ENCODE results near the gene PHIP. TPM values are rescaled to one million over a fixed set of nuclear protein-coding genes. Genes with fewer than 3 reads are reported as not detected.
A peak's percentile ranks its signal among the peaks of the same experiment; 100 is the strongest.

Gene PHIP
- total RNA-seq, 6 experiments from 2014 or later: 15.7 to 18.7 (median 17.6) TPM

- no peak for TF ChIP-seq CTCF (IDR thresholded peaks at IDR 0.05)
- no peak overlapping the region for H3K4me3 Mint-ChIP-seq
- no peak for DNase-seq
- H3K9me3 Mint-ChIP-seq: peaks cover 6% of the 10 kb centered on the region
- H3K4me1 Mint-ChIP-seq (ENCODE audit: low read depth): no peaks in the 10 kb centered on the region
- H3K27ac Mint-ChIP-seq: no peak overlapping the region
- H3K27me3 Mint-ChIP-seq (ENCODE audit: insufficient read depth): peaks cover 1% of the 10 kb centered on the region; the same call in 1 of the 2 replicates
- H3K36me3 Mint-ChIP-seq (ENCODE audit: low read depth): peaks cover 55% of the 10 kb centered on the region
Observed at GRCh38 chr6:78954740-78955139, 123.3 kb downstream of the PHIP start.

DNA sequence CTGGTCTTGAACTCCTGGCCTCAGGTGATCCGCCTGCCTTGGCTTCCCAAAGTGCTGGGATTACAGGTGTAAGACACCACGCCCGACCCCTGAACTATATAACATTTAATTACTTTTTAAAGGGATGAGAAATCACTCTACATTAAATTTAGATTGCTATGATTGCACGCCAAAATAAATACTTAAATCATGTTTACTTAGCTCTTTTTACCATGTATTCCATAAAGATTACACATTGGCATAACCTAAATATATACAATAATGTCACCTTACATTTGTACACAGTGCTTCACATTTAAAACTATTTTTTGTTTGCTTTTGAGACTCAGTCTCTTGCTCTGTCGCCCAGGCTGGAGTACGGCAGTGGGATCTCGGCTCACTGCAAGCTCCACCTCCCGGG, 124.3 kb downstream of the PHIP start:
- DNase-seq: no peak
- Mint-ChIP-seq H3K4me3 (no peak overlapping the region), H3K9me3 (peaks cover 16% of the 10 kb centered on the region), H3K4me1 (ENCODE audit: low read depth) (no peaks in the 10 kb centered on the region), H3K27me3 (ENCODE audit: insufficient read depth) (peaks cover 2% of the 10 kb centered on the region; the same call in 1 of the 2 replicates), H3K27ac (no peak overlapping the region), H3K36me3 (ENCODE audit: low read depth) (peaks cover 64% of the 10 kb centered on the region)
- TF ChIP-seq CTCF (IDR thresholded peaks at IDR 0.05): no peak

- Mint-ChIP-seq H3K4me1 (ENCODE audit: low read depth) (peaks cover 10% of the 10 kb centered on the region), H3K36me3 (ENCODE audit: low read depth) (peaks cover 78% of the 10 kb centered on the region), H3K27ac (no peak overlapping the region), H3K27me3 (ENCODE audit: insufficient read depth) (peaks cover 6% of the 10 kb centered on the region; the same call in 1 of the 2 replicates), H3K9me3 (peaks cover 23% of the 10 kb centered on the region), H3K4me3 (no peak overlapping the region)
- no peak for TF ChIP-seq CTCF (IDR thresholded peaks at IDR 0.05)
- no peak for DNase-seq
Observed at GRCh38 chr6:78952362-78952761, 125.7 kb downstream of the PHIP start.

- H3K9me3 Mint-ChIP-seq: peaks cover 23% of the 10 kb centered on the region
- H3K4me3 Mint-ChIP-seq: no peak overlapping the region
- no peak for DNase-seq
- H3K4me1 Mint-ChIP-seq (ENCODE audit: low read depth): peaks cover 14% of the 10 kb centered on the region
- no peak overlapping the region for H3K27ac Mint-ChIP-seq
- peaks cover 79% of the 10 kb centered on the region for H3K36me3 Mint-ChIP-seq (ENCODE audit: low read depth)
- TF ChIP-seq CTCF (IDR thresholded peaks at IDR 0.05): no peak
- peaks cover 5% of the 10 kb centered on the region; the same call in 1 of the 2 replicates for H3K27me3 Mint-ChIP-seq (ENCODE audit: insufficient read depth)
Observed at GRCh38 chr6:78948785-78949184, 129.3 kb downstream of the PHIP start.

GRCh38 chr6:78947962-78948361, 130.1 kb downstream of the PHIP start:
- Mint-ChIP-seq H3K27me3 (ENCODE audit: insufficient read depth) (peaks cover 5% of the 10 kb centered on the region; the same call in 1 of the 2 replicates), H3K4me3 (peak overlapping the region; percentile 70), H3K27ac (no peak overlapping the region; the same call in 1 of the 2 replicates), H3K36me3 (ENCODE audit: low read depth) (peaks cover 79% of the 10 kb centered on the region), H3K4me1 (ENCODE audit: low read depth) (peaks cover 20% of the 10 kb centered on the region), H3K9me3 (peaks cover 23% of the 10 kb centered on the region)
- DNase-seq: peak; percentile 65
- no peak for TF ChIP-seq CTCF (IDR thresholded peaks at IDR 0.05)

- H3K4me1 Mint-ChIP-seq (ENCODE audit: low read depth): peaks cover 22% of the 10 kb centered on the region
- H3K4me3 Mint-ChIP-seq: peak overlapping the region; percentile 70
- H3K27ac Mint-ChIP-seq: no peak overlapping the region; the same call in 1 of the 2 replicates
- peaks cover 23% of the 10 kb centered on the region for H3K9me3 Mint-ChIP-seq
- H3K36me3 Mint-ChIP-seq (ENCODE audit: low read depth): peaks cover 74% of the 10 kb centered on the region
- peaks cover 5% of the 10 kb centered on the region; the same call in 1 of the 2 replicates for H3K27me3 Mint-ChIP-seq (ENCODE audit: insufficient read depth)
- TF ChIP-seq CTCF (IDR thresholded peaks at IDR 0.05): no peak
- no peak for DNase-seq
Observed at GRCh38 chr6:78947529-78947928, 130.5 kb downstream of the PHIP start.

All from HFFc6 (cell line).